Activated CD4-positive, alpha-beta T cell treated with anti-CD3 and anti-CD28 coated beads for 4 hours (primary cell): ENCODE data around the gene CCDC39.
"Not testable (repeated sequence)": the region's sequence is repeated elsewhere in the genome, so short reads cannot be mapped to it uniquely, and the experiment has no call there.

Experiments used
- DNase-seq, 2 donors: peaks; one replicate each; pipeline ENCODE4 v3.0.0-alpha.2; 2020

CCDC39 gene

GRCh38 chr3:180619723-180620122, 59.6 kb downstream of the CCDC39 start:
- no peak for DNase-seq

- not testable (repeated sequence) for DNase-seq
Measured at GRCh38 chr3:180618563-180618962, 60.7 kb downstream of the CCDC39 start.

GRCh38 chr3:180617049-180617448, 62.2 kb downstream of the CCDC39 start:
- no peak for DNase-seq

GRCh38 chr3:180615954-180616353, 63.3 kb downstream of the CCDC39 start:
- DNase-seq, result no peak

- no peak for DNase-seq
Measured at GRCh38 chr3:180612364-180612763, 66.9 kb downstream of the CCDC39 start.

GRCh38 chr3:180611006-180611405, 68.3 kb downstream of the CCDC39 start:
- no peak for DNase-seq

- peak; percentile 91 to 92 for DNase-seq
Measured at GRCh38 chr3:180601688-180602666, 77.3 kb downstream of the CCDC39 start, which contains the start of gene TTC14. Gene TTC14 (plus strand): TSS chr3:180602163. CDS start chr3:180602262, 99 bp downstream.

GRCh38 chr3:180600473-180600872, 78.8 kb downstream of the CCDC39 start:
- no peak for DNase-seq

- DNase-seq, result no peak
Measured at GRCh38 chr3:180595559-180595935, 83.7 kb downstream of the CCDC39 start.

- DNase-seq, result no peak
Measured at GRCh38 chr3:180594631-180595558, 84.4 kb downstream of the CCDC39 start.

GRCh38 chr3:180593631-180594030, 85.7 kb downstream of the CCDC39 start:
- not testable (repeated sequence) for DNase-seq

- no peak for DNase-seq
Measured at GRCh38 chr3:180590396-180590795, 88.9 kb downstream of the CCDC39 start.

- no peak for DNase-seq
Measured at GRCh38 chr3:180580934-180581333, 98.4 kb downstream of the CCDC39 start.

- DNase-seq, result no peak
Measured at GRCh38 chr3:180575571-180575970, 103.7 kb downstream of the CCDC39 start.

GRCh38 chr3:180571831-180572598, 107.3 kb downstream of the CCDC39 start:
- DNase-seq, result no peak

GRCh38 chr3:180570238-180570637, 109.1 kb downstream of the CCDC39 start:
- DNase-seq, result no peak

- no peak for DNase-seq
Measured at GRCh38 chr3:180564676-180565075, 114.6 kb downstream of the CCDC39 start.
